Duodenal mucosa (tissue), 2 donors: ENCODE results near the gene NR1H3.

Source experiments
- H3K27ac ChIP-seq: one replicate; pipeline ENCODE4 v1.7.0; 2013; ENCODE audit warnings: low read depth, low read length
- H3K27me3 ChIP-seq, 2 donors: one replicate each; pipeline ENCODE4 v1.7.0; 2013; ENCODE audit warnings: low read length in 2 of 2, control low read depth in 1 of 2; ENCODE audit not compliant: insufficient read depth in 2 of 2, control insufficient read depth in 1 of 2
- H3K36me3 ChIP-seq, 2 donors: one replicate each; pipeline ENCODE4 v1.7.0; 2013; ENCODE audit warnings: low read length in 2 of 2, control low read depth in 1 of 2; ENCODE audit not compliant: insufficient read depth in 2 of 2, control insufficient read depth in 1 of 2
- H3K4me1 ChIP-seq, 2 donors: one replicate each; pipeline ENCODE4 v1.7.0; 2013; ENCODE audit warnings: low read length in 2 of 2, control low read depth in 1 of 2; ENCODE audit not compliant: insufficient read depth in 2 of 2, control insufficient read depth in 1 of 2
- H3K4me3 ChIP-seq, 2 donors: one replicate each; pipeline ENCODE4 v1.7.0; 2013; ENCODE audit warnings: low read length in 2 of 2, low read depth in 1 of 2
- H3K9ac ChIP-seq, 2 donors: one replicate each; pipeline ENCODE4 v1.7.0; 2013; ENCODE audit warnings: low read length in 2 of 2, low read depth in 1 of 2
- H3K9me3 ChIP-seq, 2 donors: one replicate each; pipeline ENCODE4 v1.7.0; 2013; ENCODE audit warnings: low read length in 2 of 2, control low read depth in 1 of 2; ENCODE audit not compliant: control insufficient read depth in 1 of 2

The NR1H3 gene

GRCh38 chr11:47276923-47277322 lies 19.1 kb downstream of the NR1H3 start:
- Histone ChIP-seq H3K27ac (no peak overlapping the region), H3K9ac (no peak overlapping the region), H3K27me3 (no peaks in the 10 kb centered on the region), H3K36me3 (peaks cover 38 to 72% of the 10 kb centered on the region in 2 donors), H3K4me3 (no peak overlapping the region), H3K4me1 (peaks cover 9 to 11% of the 10 kb centered on the region in 2 donors), H3K9me3 (no peaks in the 10 kb centered on the region)

- H3K27ac ChIP-seq: no peak overlapping the region
- H3K4me3 ChIP-seq: no peak overlapping the region
- H3K9me3 ChIP-seq: no peaks in the 10 kb centered on the region
- no peak overlapping the region for H3K9ac ChIP-seq
- peaks cover 47 to 82% of the 10 kb centered on the region in 2 donors for H3K36me3 ChIP-seq
- H3K4me1 ChIP-seq: no peaks in the 10 kb centered on the region
- no peaks in the 10 kb centered on the region for H3K27me3 ChIP-seq
Observed at GRCh38 chr11:47278058-47278457, 20.3 kb downstream of the NR1H3 start.

DNA sequence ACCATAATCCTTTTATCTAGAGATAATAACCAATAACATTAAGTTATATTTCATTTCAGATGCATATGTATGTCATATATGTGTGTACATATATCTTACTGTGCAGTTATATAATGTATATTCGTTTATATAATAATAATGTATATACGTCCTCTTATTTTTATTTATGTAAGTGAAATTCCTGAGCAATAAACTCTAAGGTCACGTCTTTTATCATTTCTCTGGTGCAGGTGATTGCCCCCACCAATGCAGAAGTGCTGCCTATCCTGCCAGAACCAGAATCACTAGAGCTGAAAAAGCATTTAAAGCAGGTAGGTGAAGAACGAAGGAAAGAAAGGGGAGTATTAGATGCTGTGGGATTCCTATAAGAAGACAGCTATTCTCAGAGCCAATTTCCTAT lies 21.0 kb downstream of the NR1H3 start:
- no peaks in the 10 kb centered on the region for H3K9me3 ChIP-seq
- H3K4me1 ChIP-seq: no peaks in the 10 kb centered on the region
- H3K27ac ChIP-seq: no peak overlapping the region
- peaks cover 48 to 87% of the 10 kb centered on the region in 2 donors for H3K36me3 ChIP-seq
- no peaks in the 10 kb centered on the region for H3K27me3 ChIP-seq
- no peak overlapping the region for H3K4me3 ChIP-seq
- H3K9ac ChIP-seq: no peak overlapping the region

DNA sequence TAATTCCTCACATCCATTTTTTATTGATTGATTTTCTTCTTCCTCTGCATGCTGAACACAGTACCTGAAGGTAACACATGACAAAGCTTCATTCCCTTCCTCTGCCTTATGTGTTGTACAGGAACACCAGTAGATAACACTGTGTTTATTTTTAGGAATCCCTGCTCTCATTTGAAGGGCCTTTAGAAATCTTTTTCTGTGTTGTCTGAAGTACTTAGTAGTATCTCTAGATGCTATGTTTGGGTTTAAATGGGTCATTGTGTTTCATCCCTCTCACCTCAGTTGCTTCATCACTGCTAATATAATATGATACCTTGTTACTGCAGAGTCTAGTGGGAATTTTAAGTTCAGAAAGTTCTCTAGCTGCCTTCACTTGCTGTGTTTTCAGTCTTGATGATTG lies 22.3 kb downstream of the NR1H3 start:
- no peak overlapping the region for H3K27ac ChIP-seq
- H3K36me3 ChIP-seq: peaks cover 57 to 90% of the 10 kb centered on the region in 2 donors

GRCh38 chr11:47280860-47281259 lies 23.1 kb downstream of the NR1H3 start:
- Histone ChIP-seq H3K27ac (no peak overlapping the region), H3K36me3 (peaks cover 61 to 90% of the 10 kb centered on the region in 2 donors), H3K27me3 (no peaks in the 10 kb centered on the region), H3K4me1 (no peaks in the 10 kb centered on the region), H3K9ac (no peak overlapping the region), H3K4me3 (no peak overlapping the region), H3K9me3 (no peaks in the 10 kb centered on the region)

More for the DNA sequence above, 22.3 kb downstream of the NR1H3 start:
- no peak overlapping the region for H3K4me3 ChIP-seq
- H3K9ac ChIP-seq: no peak overlapping the region
- no peaks in the 10 kb centered on the region for H3K9me3 ChIP-seq
- no peaks in the 10 kb centered on the region for H3K27me3 ChIP-seq
- no peaks in the 10 kb centered on the region for H3K4me1 ChIP-seq

DNA sequence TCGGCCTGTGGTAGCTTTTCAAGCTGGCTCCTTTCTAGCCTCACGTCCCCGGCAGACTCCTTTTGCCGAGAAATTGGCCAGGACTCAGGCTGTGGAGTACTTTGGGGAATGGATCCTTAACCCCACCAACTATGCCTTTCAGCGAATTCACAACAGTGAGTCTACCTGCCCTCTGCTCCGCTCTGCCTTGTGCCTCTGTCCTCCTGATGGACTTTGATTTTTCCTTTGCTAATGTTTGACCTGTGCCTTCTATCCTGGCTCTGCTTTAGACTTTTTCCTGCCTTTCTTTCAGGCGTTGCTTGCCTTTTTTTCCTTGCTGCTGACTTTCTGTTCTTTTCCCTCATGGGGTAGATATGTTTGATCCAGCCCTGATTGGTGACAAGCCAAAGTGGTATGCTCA lies 24.7 kb downstream of the NR1H3 start:
- Histone ChIP-seq H3K9me3 (no peaks in the 10 kb centered on the region), H3K9ac (no peak overlapping the region), H3K4me1 (no peaks in the 10 kb centered on the region), H3K36me3 (peaks cover 58 to 90% of the 10 kb centered on the region in 2 donors), H3K27me3 (no peaks in the 10 kb centered on the region), H3K27ac (no peak overlapping the region), H3K4me3 (no peak overlapping the region)

DNA sequence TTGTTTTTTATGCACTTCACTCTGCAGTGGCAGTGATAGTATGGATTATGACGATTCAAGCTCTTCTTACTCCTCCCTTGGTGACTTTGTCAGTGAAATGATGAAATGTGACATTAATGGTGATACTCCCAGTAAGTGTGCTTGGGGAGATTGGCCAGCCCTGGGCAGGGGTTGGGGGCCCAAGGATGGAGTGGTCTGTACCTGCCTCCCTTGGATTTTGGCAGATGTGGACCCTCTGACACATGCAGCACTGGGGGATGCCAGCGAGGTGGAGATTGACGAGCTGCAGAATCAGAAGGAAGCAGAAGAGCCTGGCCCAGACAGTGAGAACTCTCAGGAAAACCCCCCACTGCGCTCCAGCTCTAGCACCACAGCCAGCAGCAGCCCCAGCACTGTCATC lies 26.4 kb downstream of the NR1H3 start:
- peaks cover 58 to 89% of the 10 kb centered on the region in 2 donors for H3K36me3 ChIP-seq

GRCh38 chr11:47285969-47286770 lies 28.4 kb downstream of the NR1H3 start:
- Histone ChIP-seq H3K9me3 (no peaks in the 10 kb centered on the region), H3K4me3 (no peak overlapping the region), H3K4me1 (no peaks in the 10 kb centered on the region), H3K27ac (no peak overlapping the region), H3K36me3 (peaks cover 77 to 91% of the 10 kb centered on the region in 2 donors), H3K9ac (no peak overlapping the region), H3K27me3 (no peaks in the 10 kb centered on the region)

More for the DNA sequence above, 26.4 kb downstream of the NR1H3 start:
- H3K27ac ChIP-seq: no peak overlapping the region
- H3K4me3 ChIP-seq: no peak overlapping the region
- no peaks in the 10 kb centered on the region for H3K27me3 ChIP-seq
- no peaks in the 10 kb centered on the region for H3K9me3 ChIP-seq
- no peak overlapping the region for H3K9ac ChIP-seq
- no peaks in the 10 kb centered on the region for H3K4me1 ChIP-seq

DNA sequence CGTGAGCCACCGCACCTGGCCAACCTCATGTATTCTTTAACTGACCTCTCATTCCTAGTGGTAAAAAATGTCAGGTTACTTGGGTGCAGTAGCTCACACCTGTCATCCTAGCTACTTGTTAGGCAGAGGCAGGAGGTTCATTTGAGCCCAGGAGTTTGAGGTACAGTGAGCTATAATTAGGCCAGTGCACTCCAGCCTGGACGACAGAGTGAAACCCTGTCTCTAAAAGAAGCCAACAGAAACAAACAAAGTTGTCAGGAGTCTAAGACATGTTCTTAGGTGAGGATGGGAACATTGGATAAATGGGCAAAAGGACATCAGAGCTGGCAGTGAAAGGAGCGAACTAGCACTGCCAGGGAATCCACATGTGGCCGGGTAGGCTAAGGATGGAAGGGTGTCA lies 30.3 kb downstream of the NR1H3 start:
- Histone ChIP-seq H3K4me3 (no peak overlapping the region), H3K36me3 (peaks cover 83 to 95% of the 10 kb centered on the region in 2 donors), H3K9me3 (no peaks in the 10 kb centered on the region), H3K4me1 (no peaks in the 10 kb centered on the region), H3K27ac (no peak overlapping the region), H3K9ac (no peak overlapping the region), H3K27me3 (no peaks in the 10 kb centered on the region)

- H3K36me3 ChIP-seq: peaks cover 77 to 88% of the 10 kb centered on the region in 2 donors
- no peaks in the 10 kb centered on the region for H3K9me3 ChIP-seq
- H3K27me3 ChIP-seq: no peaks in the 10 kb centered on the region
- H3K4me3 ChIP-seq: no peak overlapping the region
- H3K4me1 ChIP-seq: no peaks in the 10 kb centered on the region
- no peak overlapping the region for H3K9ac ChIP-seq
- H3K27ac ChIP-seq: no peak overlapping the region
Observed at GRCh38 chr11:47289856-47290255, 32.1 kb downstream of the NR1H3 start.
